Panc1 (cell line): ENCODE results near the gene PLCH2.
"Not testable (repeated sequence)": the region's sequence is repeated elsewhere in the genome, so short reads cannot be mapped to it uniquely, and the experiment has no call there.

Experiments used
- REST ChIP-seq, 2 experiments: IDR thresholded peaks; 2 replicates each; pipeline ENCODE4 v1.6.1; 2011 to 2012; ENCODE audit warnings: low read depth in 2 of 2, control low read depth in 1 of 2, low read length in 1 of 2, mild to moderate bottlenecking in 1 of 2, moderate library complexity in 1 of 2; ENCODE audit not compliant: insufficient read depth in 1 of 2
- TCF7L2 ChIP-seq: IDR thresholded peaks from 2 replicates; pipeline ENCODE4 v1.6.1; 2011; ENCODE audit warnings: mild to moderate bottlenecking, low read depth, low read length, inconsistent platforms
- TF ChIP-seq, protein P1 (sequence below): fragments of 450-650 bp; IDR thresholded peaks from 2 replicates; pipeline ENCODE4 v1.5.1; 2017; ENCODE audit warnings: mild to moderate bottlenecking

GRCh38 chr1:2440346-2440745, 35.7 kb upstream of the PLCH2 start:
- TF ChIP-seq, protein P1, sequence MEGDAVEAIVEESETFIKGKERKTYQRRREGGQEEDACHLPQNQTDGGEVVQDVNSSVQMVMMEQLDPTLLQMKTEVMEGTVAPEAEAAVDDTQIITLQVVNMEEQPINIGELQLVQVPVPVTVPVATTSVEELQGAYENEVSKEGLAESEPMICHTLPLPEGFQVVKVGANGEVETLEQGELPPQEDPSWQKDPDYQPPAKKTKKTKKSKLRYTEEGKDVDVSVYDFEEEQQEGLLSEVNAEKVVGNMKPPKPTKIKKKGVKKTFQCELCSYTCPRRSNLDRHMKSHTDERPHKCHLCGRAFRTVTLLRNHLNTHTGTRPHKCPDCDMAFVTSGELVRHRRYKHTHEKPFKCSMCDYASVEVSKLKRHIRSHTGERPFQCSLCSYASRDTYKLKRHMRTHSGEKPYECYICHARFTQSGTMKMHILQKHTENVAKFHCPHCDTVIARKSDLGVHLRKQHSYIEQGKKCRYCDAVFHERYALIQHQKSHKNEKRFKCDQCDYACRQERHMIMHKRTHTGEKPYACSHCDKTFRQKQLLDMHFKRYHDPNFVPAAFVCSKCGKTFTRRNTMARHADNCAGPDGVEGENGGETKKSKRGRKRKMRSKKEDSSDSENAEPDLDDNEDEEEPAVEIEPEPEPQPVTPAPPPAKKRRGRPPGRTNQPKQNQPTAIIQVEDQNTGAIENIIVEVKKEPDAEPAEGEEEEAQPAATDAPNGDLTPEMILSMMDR = not testable (repeated sequence)
- TF ChIP-seq REST (IDR thresholded peaks at IDR 0.05; ENCODE audit: insufficient read depth in 1 of 2, low read depth in 2 of 2, low read length in 1 of 2); TCF7L2: not testable (repeated sequence)
